Lung (tissue), 12 donors: ENCODE data around the gene ALDH3B1. TPM values are rescaled to one million over a fixed set of nuclear protein-coding genes. Genes with fewer than 3 reads are reported as not detected.

ENCODE experiments used
- ATAC-seq: fragments of 200-7000 bp; cut with Tn5 transposase; one replicate; pipeline ENCODE4 v1.9.1; 2020; ENCODE audit warnings: moderate number of reproducible peaks; ENCODE audit not compliant: insufficient read depth, low FRiP score
- DNase-seq, 3 donors: peaks; one replicate each; pipeline ENCODE4 v3.0.0-alpha.2; 2013 to 2017
- H3K27ac ChIP-seq, 2 donors: one replicate each; pipeline ENCODE4 v1.5.1; 2013; ENCODE audit warnings: mild to moderate bottlenecking in 2 of 2, moderate library complexity in 2 of 2, control low read depth in 1 of 2, inconsistent platforms in 1 of 2, low read depth in 1 of 2, low read length in 1 of 2
- H3K27me3 ChIP-seq, 3 donors: one replicate each; pipeline ENCODE4 v1.5.1; 2013; ENCODE audit warnings: low read length in 2 of 3; ENCODE audit not compliant: control insufficient read depth in 3 of 3, insufficient read depth in 3 of 3
- H3K36me3 ChIP-seq, 4 donors: one replicate each; pipeline ENCODE4 v1.5.1; 2013; ENCODE audit warnings: low read length in 4 of 4, mild to moderate bottlenecking in 1 of 4, moderate library complexity in 1 of 4; ENCODE audit not compliant: control insufficient read depth in 4 of 4, insufficient read depth in 4 of 4
- H3K4me1 ChIP-seq, 5 donors: one replicate each; pipeline ENCODE4 v1.5.1; 2013; ENCODE audit warnings: low read length in 5 of 5, mild to moderate bottlenecking in 2 of 5, moderate library complexity in 1 of 5; ENCODE audit not compliant: control insufficient read depth in 5 of 5, insufficient read depth in 5 of 5
- H3K4me3 ChIP-seq: one replicate; pipeline ENCODE4 v1.5.1; 2013; ENCODE audit warnings: mild to moderate bottlenecking, control low read depth, moderate library complexity
- H3K9ac ChIP-seq, 2 donors: one replicate each; pipeline ENCODE4 v1.5.1; 2013; ENCODE audit warnings: low read length in 2 of 2, control low read depth in 1 of 2; ENCODE audit not compliant: insufficient read depth in 1 of 2
- H3K9me3 ChIP-seq, 4 donors: one replicate each; pipeline ENCODE4 v1.5.1; 2013; ENCODE audit warnings: low read length in 3 of 4, mild to moderate bottlenecking in 1 of 4, moderate library complexity in 1 of 4; ENCODE audit not compliant: control insufficient read depth in 4 of 4, insufficient read depth in 3 of 4
- WGBS, 2 donors: extraction: QIAGEN DNeasy Blood & Tissue Kit; methylation state at CpG; one replicate each; pipeline ENCODE4 v1.1.7; 2013; 5-methylcytosine and 5-hydroxymethylcytosine counted together
- polyA plus RNA-seq, 2 donors: library from polyadenylated mRNA; stranded (reverse); fragments of 200-250 nt; gene quantifications; one replicate each; pipeline ENCODE4 v1.2.1, GENCODE V29; 2013
- total RNA-seq, 2 donors: library from RNA; depleted of rRNA in 1 of 2; stranded (reverse); fragments of >200 nt in 1 of 2; gene quantifications; one replicate each; pipeline ENCODE4 v1.2.1, GENCODE V29; 2014 to 2021
- TF ChIP-seq, protein P1 (sequence below): IDR thresholded peaks from 2 replicates; pipeline ENCODE4 v1.5.1; 2012; ENCODE audit warnings: mild to moderate bottlenecking; ENCODE audit errors: control extremely low read depth, extremely low read depth
- donor health status: control.
- donor health status: control.
- donor health status: Bipolar disorder and iron deficiency.
- donor health status: healthy.
- donor health status: DM: yes; HTN: yes; CAD: no.

Gene ALDH3B1
- total and polyA plus RNA-seq, 4 donors = 45.6 to 165 (median 90.3) TPM

GRCh38 chr11:68038226-68038717, 28.1 kb downstream of the ALDH3B1 start:
- TF ChIP-seq, protein P1, sequence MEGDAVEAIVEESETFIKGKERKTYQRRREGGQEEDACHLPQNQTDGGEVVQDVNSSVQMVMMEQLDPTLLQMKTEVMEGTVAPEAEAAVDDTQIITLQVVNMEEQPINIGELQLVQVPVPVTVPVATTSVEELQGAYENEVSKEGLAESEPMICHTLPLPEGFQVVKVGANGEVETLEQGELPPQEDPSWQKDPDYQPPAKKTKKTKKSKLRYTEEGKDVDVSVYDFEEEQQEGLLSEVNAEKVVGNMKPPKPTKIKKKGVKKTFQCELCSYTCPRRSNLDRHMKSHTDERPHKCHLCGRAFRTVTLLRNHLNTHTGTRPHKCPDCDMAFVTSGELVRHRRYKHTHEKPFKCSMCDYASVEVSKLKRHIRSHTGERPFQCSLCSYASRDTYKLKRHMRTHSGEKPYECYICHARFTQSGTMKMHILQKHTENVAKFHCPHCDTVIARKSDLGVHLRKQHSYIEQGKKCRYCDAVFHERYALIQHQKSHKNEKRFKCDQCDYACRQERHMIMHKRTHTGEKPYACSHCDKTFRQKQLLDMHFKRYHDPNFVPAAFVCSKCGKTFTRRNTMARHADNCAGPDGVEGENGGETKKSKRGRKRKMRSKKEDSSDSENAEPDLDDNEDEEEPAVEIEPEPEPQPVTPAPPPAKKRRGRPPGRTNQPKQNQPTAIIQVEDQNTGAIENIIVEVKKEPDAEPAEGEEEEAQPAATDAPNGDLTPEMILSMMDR = no peak
- Histone ChIP-seq H3K27me3 (no peaks in the 10 kb centered on the region), H3K4me1 (peaks cover 0 to 29% (median 18%) of the 10 kb centered on the region in 5 donors), H3K9me3 (no peaks in the 10 kb centered on the region), H3K9ac (peak overlapping the region; percentile 21 to 40), H3K4me3 (peak overlapping the region; percentile 22), H3K36me3 (peaks cover 0 to 25% (median 6%) of the 10 kb centered on the region in 4 donors), H3K27ac (peak overlapping the region; percentile 61 to 95)
- ATAC-seq (no peak), DNase-seq (no peak)
- 34 to 57% methylated on average over 13 of the region's 13 CpGs for WGBS, 2 donors

DNA sequence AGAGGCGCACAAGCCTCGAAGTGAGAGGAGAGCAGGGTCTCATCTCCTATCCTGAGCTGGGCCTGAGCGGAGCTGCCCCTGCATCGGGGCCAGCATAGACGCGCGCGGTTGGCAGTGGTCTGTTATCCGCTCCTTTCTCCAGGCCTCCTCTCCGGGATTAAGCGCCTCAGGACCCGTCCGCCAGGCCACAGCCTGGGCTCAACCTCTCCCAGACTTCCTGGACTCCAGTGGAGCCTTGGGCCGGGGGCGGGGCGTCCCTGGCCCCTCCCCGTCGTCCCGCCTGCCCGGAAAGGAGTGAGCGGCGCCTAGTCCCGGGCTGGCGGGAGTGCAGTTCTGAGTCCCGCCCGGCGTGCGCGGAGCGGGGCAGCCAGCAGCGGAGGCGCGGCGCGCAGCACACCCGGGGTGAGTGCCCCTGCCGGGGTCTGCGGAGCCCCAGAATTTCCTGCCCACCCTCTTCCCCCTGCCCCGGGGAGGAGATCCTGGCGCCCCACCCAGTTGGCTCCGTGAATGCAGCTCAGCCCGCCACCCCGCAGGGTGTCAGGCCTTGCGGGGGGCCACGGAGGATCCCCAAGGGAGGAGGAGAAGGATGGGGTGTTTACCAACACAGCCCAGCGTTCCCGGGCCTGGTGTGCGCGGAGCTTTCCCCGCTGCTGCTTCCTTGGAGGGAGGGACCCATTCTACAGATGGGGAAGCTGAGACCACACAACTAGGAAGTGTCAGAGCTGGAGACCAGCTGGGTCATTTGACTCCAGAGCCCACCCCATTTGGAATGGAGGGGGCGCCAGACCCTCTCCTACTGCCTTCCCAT, 28.8 kb downstream of the ALDH3B1 start, which contains the start of gene TCIRG1:
Gene TCIRG1, plus strand, starts transcription at position 308 of the 808 bp plus-strand sequence. CDS start 2,247 bp downstream, outside the sequence.
- peak within 1 kb of the TSS; percentile 21 to 49 for H3K9ac ChIP-seq
- TF ChIP-seq, protein P1 = no peak
- H3K9me3 ChIP-seq = no peaks in the 10 kb centered on the region
- peaks cover 0 to 29% (median 18%) of the 10 kb centered on the region in 5 donors for H3K4me1 ChIP-seq
- H3K4me3 ChIP-seq = peak within 1 kb of the TSS; percentile 55
- peaks cover 0 to 26% (median 3%) of the 10 kb centered on the region in 4 donors for H3K36me3 ChIP-seq
- 4 to 5% methylated on average over 47 to 51 of the region's 51 CpGs for WGBS, 2 donors
- no peaks in the 10 kb centered on the region for H3K27me3 ChIP-seq
- peak; percentile 74 to 87 (median 75) for DNase-seq
- peak; percentile 78 for ATAC-seq
- peak within 1 kb of the TSS; percentile 61 to 95 for H3K27ac ChIP-seq

DNA sequence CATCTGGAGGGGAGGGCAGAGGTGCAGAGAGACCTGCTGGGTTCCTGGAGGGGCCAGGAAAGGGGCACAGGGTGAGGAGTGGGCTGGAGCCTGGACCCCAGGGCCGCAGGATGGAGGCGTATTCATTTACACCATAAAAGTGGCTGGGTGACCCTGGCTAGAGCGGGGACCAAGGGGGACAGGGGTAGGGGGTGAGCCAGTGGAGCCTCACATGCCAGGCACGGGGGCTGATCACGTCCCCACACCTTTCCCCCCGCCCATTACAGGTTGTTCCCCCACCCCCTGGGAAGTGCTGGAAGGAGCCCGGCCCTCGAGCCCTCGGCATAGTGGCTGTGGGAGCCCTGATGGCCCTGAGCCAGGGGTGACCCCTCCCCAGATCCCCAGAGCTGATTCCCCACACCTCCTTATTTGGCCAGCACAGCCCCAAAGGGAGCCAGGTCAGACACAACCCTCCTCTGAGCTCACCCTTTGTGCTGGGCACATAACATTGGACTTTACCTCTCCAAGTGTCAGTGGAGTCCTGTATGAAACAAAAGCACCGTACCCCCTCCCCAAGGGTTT, 29.5 kb downstream of the ALDH3B1 start:
- no peaks in the 10 kb centered on the region for H3K9me3 ChIP-seq
- ATAC-seq = no peak
- H3K27me3 ChIP-seq = no peaks in the 10 kb centered on the region
- DNase-seq = no peak
- H3K27ac ChIP-seq = peak overlapping the region; percentile 46 to 95
- peaks cover 0 to 29% (median 2%) of the 10 kb centered on the region in 4 donors for H3K36me3 ChIP-seq
- H3K4me3 ChIP-seq = peak overlapping the region; percentile 55
- 13 to 23% methylated on average over 10 of the region's 10 CpGs for WGBS, 2 donors
- TF ChIP-seq, protein P1 = no peak
- H3K4me1 ChIP-seq = peaks cover 0 to 29% (median 18%) of the 10 kb centered on the region in 5 donors
- peak overlapping the region in 1 of 2 donors; percentile 49 for H3K9ac ChIP-seq
